HG03457 (cell line): ENCODE data around the gene RIOX2.

Experiments
- ATAC-seq: cut with Tn5 transposase; IDR thresholded peaks from one replicate; pipeline ENCODE4 v1.9.1; 2021; ENCODE audit warnings: moderate number of reproducible peaks; ENCODE audit not compliant: unreplicated experiment

RIOX2 gene

GRCh38 chr3:97956051-97956450, 16.2 kb downstream of the RIOX2 start:
- ATAC-seq = no peak

DNA sequence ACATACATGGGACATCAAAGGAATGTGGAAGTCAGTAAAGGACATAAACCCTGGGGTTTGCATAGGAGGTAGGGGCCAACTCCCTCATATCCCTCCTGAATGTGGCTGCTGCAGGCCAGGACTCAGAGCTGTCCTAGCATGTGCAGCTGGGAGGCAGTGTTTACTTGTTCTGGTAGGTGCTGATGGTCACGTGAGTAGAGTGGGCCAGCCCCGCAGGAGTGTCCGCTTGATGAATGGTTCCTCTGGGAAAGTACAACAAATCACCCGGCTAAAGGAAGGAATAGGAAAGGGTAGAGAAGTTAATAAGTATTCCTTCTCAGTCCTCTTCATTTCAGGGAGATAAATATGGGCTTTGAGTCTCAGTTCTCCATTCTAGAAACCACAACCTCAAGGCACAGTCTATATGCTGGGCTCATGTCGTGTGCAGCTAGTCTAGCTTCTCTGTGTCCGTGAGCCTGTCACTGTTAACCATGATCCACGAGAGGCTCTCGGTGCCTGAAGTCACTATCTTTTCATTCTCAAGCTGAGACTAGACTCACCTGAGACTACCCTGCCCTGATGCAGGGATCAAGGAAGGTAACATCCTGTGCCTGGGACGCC, 17.9 kb downstream of the RIOX2 start:
- ATAC-seq = no peak

DNA sequence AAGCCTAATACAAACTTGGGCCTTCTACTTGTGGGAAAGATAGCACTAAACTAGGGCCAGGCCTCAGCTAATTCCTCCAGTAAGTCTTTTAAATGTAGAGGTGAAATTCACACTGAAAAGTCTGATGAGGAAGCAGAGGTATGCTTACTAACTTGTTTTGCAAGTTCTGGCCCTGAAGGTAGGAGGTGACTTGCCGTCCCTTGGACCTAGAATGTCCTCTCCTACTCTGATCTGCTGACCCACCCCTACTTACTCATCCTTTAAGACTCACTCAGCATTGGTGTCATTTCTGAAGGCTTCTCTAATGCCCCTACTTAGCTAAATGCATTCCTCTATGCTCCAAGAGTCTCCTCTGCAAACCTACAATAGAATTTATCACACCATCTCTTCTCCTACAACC, 19.4 kb downstream of the RIOX2 start:
- no peak for ATAC-seq

- no peak for ATAC-seq
These were observed 20.0 kb downstream of the RIOX2 start for GRCh38 chr3:97952280-97952679.

DNA sequence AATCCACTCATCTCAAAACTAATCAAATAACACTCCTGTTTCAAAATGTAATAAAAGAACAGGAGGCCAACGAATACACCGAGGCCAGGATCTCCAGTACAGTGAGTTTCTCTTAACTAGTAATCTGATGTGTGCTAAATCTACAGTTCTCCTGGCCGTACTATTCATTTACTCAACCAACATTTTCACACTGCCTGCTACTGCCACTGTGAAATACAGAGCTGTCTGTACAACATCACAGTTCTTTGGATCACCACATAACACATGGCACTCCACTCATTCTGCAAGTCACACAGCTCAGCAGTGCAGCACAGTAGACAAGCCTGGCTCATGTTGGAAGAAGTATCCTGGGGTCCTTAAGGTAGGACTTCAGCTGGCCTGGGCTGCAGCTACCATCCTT, 21.9 kb downstream of the RIOX2 start:
- ATAC-seq = no peak

DNA sequence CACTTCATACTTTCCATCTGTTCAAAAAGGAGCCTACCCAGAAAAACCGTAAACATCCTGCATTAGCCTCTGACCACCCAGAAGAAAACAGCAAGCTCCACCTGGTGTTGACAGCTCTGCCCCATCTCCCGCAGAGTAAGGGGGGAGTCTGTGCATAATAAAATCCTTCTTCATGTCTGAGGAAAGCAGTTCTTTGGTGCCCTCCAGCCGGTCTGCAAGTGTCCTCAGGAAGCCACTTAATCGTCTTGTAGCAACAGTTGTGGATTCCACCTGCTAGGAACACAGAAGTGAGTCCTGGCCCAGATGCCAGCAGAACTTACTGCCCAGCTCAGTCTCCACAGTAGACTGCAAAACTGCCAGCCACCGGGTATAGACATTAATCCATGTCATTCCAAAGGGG, 22.5 kb downstream of the RIOX2 start:
- ATAC-seq = no peak

GRCh38 chr3:97949110-97949485, 23.1 kb downstream of the RIOX2 start:
- no peak for ATAC-seq

- no peak for ATAC-seq
These were observed 23.7 kb downstream of the RIOX2 start for GRCh38 chr3:97948351-97949109.

GRCh38 chr3:97942801-97943546, 29.3 kb downstream of the RIOX2 start:
- ATAC-seq = no peak

DNA sequence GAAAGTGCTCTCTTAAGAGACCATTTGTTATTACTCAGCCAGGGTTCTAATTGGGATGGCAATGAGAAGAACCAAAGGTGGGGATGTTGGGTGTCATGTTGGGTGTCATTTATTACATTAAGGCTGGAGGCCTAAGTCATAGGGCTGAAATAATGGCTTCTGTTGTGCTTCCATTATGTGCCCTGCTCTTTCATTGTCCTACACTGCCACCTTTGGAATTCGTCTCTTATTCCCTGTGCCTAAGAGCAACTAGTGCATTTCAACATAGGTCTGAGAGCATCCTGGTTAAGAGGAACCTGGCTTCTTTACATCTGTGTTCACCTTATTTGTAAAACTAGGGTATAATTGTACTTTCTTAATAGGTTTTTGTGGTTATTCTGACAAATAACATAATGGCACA, 32.2 kb downstream of the RIOX2 start:
- ATAC-seq = no peak

DNA sequence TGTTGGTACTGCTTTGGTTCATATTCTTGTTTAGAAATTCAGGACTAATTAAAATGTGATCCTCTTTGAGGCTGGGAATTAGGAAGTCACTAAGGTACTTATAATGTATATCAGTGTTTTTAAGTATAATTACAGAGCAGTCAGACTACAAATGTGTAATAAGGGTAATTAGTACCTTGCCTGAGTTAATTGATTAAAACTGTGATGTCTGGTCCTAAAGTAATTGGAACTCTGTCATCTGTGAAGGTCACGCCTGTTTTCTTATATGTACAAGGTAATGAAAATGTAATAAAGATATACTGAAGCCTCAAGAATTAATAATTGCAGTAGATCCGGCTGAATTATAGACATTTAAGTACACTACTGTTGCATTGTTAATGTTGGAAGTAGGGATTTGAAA, 32.8 kb downstream of the RIOX2 start:
- no peak for ATAC-seq

DNA sequence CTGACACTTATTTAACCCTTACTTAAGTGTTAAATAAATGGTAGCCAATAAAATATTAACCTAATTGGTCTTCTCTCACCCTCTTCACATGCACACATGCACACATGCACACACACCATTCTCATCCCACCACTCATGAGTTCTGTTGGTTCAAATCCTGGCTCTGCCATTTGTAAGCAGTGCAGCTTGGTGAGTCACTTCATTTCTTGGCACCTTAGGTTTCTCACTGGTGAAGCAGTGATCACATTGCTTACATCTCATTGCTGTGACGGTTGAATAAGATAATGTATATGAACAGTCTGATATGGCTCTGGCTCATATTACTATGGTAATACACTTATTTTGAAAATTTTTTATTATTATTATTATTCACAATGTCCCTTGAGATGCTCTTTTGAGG, 33.8 kb downstream of the RIOX2 start:
- no peak for ATAC-seq

DNA sequence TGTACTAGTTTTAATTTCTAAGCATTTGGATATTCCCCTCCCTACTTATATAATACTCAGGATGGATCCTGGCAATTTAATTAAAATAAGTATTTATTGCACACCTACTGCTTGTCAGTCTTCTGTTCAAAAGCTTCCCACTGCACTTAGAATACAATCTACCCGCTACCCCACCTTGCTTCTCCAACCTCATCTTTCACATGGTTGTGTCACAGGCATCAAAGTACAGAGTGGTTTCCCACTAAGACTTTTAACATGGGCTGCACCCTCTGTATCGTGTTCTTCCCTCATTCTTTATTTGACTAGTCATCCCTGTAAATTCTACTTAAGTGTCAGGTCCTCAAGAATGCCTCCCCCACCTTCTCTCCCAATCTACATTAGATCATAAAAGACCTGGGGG, 35.0 kb downstream of the RIOX2 start:
- ATAC-seq = no peak

GRCh38 chr3:97935842-97936241, 36.4 kb downstream of the RIOX2 start:
- ATAC-seq = no peak

GRCh38 chr3:97934980-97935695, 37.1 kb downstream of the RIOX2 start:
- no peak for ATAC-seq

GRCh38 chr3:97932387-97932801, 39.8 kb downstream of the RIOX2 start:
- ATAC-seq = no peak

GRCh38 chr3:97931218-97931617, 41.0 kb downstream of the RIOX2 start:
- ATAC-seq = no peak

GRCh38 chr3:97930018-97930417, 42.2 kb downstream of the RIOX2 start:
- ATAC-seq = no peak

GRCh38 chr3:97928986-97929385, 43.2 kb downstream of the RIOX2 start:
- no peak for ATAC-seq

DNA sequence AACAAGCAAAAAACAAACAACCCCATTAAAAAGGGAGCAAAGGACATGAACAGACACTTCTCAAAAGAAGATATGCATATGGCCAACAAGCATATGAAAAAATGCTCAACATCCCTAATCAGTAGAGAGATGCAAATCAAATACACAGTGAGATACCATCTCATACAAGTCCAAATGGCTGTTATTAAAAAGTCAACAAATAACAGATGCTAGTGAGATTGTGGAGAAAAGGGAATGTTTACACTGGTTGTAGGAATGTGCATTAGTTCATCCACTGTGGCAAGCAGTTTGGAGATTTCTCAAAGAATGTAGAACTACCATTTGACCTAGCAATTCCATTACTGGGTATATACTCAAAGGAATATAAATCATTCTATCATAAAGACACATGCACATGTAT, 44.5 kb downstream of the RIOX2 start:
- ATAC-seq = no peak

DNA sequence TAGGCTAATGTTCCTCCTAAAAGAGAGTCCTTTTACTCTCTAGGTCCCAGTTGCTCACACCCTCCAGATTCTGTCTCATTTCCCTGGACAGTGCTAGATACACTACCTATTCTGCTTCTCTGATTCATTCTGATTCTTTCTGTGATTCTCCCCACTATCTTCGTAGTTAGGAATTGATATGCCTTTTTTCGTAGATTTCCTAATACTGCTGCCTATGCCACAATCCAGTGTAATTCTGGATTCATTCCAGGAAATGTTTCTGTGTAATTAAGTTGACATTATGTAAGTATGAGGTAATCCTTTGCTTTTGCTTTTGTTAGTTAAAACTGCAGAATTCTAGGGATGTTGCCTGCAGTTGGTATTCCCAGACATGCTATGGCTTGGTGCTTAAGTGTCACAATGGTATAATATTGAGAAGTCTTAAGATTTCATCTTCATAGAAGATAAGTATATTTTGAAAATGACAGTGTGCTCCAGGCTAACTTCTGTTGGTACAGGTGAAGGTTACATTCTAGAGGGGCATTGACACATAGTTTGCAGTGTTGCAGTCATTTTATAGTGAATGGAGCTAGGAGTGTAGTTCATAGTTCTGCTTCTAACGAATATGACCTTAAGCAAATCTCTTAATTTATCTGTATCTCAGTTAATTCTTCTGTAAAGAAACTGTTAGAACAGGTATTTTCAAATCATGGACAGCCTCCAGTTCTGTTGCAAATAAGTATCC, 54.3 kb downstream of the RIOX2 start:
- ATAC-seq = no peak
